Brain microvascular endothelial cell (primary cell): Measurements from ENCODE around the gene NRP1.
A peak's percentile ranks its signal among the peaks of the same experiment; 100 is the strongest.

Experiments
- DNase-seq: peaks from one replicate; pipeline ENCODE4 v3.0.0-alpha.2; 2020
- H3K27ac ChIP-seq: fragments of 250-450 bp; sonication (Bioruptor Pico); 2 replicates; pipeline ENCODE4 v1.5.1; 2020; ENCODE audit warnings: mild to moderate bottlenecking, moderate library complexity
- H3K27me3 ChIP-seq: fragments of 250-450 bp; sonication (Bioruptor Pico); replicated peaks from 2 replicates; pipeline ENCODE4 v1.5.1; 2020; ENCODE audit warnings: mild to moderate bottlenecking
- H3K36me3 ChIP-seq: fragments of 250-450 bp; sonication (Bioruptor Pico); replicated peaks from 2 replicates; pipeline ENCODE4 v1.5.1; 2020; ENCODE audit warnings: mild to moderate bottlenecking
- H3K4me3 ChIP-seq: 2 replicates; pipeline ENCODE4 v1.5.1; 2011; ENCODE audit warnings: low read depth, mild to moderate bottlenecking, control low read depth, low read length, moderate library complexity
- CTCF ChIP-seq: IDR thresholded peaks from 2 replicates; pipeline ENCODE4 v1.5.1; 2011; ENCODE audit warnings: low read depth, mild to moderate bottlenecking, moderate library complexity, low read length, control low read depth, inconsistent platforms; ENCODE audit errors: missing control alignments
- in situ Hi-C: cut with HindIII; loops from 2 replicates; pipeline ENCODE4 v1.10.0; 2017; ENCODE audit warnings: low sequenced_read_pairs, low pct_ligation_motif_present

NRP1 gene

GRCh38 chr10:33136271-33136670 is 198.2 kb downstream of the NRP1 start:
- Histone ChIP-seq H3K36me3 (no peaks in the 10 kb centered on the region), H3K27me3 (no peaks in the 10 kb centered on the region), H3K27ac (no peak overlapping the region), H3K4me3 (no peak overlapping the region)
- DNase-seq: no peak
- no peak for TF ChIP-seq CTCF
- in situ Hi-C loops: no loop called here

- Histone ChIP-seq H3K36me3 (no peaks in the 10 kb centered on the region), H3K4me3 (no peak overlapping the region), H3K27ac (no peak overlapping the region), H3K27me3 (no peaks in the 10 kb centered on the region)
- in situ Hi-C loops: no loop called here
- peak; percentile 53 for DNase-seq
- TF ChIP-seq CTCF: no peak
Observed at GRCh38 chr10:33134011-33134751, 200.3 kb downstream of the NRP1 start.

- no peak overlapping the region for H3K4me3 ChIP-seq
- H3K36me3 ChIP-seq: no peaks in the 10 kb centered on the region
- in situ Hi-C loops: no loop called here
- no peak for TF ChIP-seq CTCF
- no peaks in the 10 kb centered on the region for H3K27me3 ChIP-seq
- no peak overlapping the region for H3K27ac ChIP-seq
- DNase-seq: no peak
Observed at GRCh38 chr10:33133557-33133956, 200.9 kb downstream of the NRP1 start.

GRCh38 chr10:33132626-33133025 is 201.8 kb downstream of the NRP1 start:
- DNase-seq: no peak
- H3K4me3 ChIP-seq: no peak overlapping the region
- peak; percentile 6 for TF ChIP-seq CTCF
- H3K27me3 ChIP-seq: no peaks in the 10 kb centered on the region
- in situ Hi-C loops: no loop called here
- no peak overlapping the region for H3K27ac ChIP-seq
- H3K36me3 ChIP-seq: no peaks in the 10 kb centered on the region

GRCh38 chr10:33129996-33130386 is 204.5 kb downstream of the NRP1 start:
- in situ Hi-C loops: no loop called here

More at GRCh38 chr10:33129996-33130386, 204.5 kb downstream of the NRP1 start:
- H3K27me3 ChIP-seq: no peaks in the 10 kb centered on the region
- H3K27ac ChIP-seq: peak overlapping the region; percentile 98
- TF ChIP-seq CTCF: no peak
- no peak overlapping the region for H3K4me3 ChIP-seq
- DNase-seq: peak; percentile 93
- no peaks in the 10 kb centered on the region for H3K36me3 ChIP-seq
